A673 (cell line): ENCODE results near the gene RNFT2. TPM values are rescaled to one million over a fixed set of nuclear protein-coding genes. Genes with fewer than 3 reads are reported as not detected.

ENCODE experiments used
- BruUV-seq: library from RNA; stranded (reverse); fragments of 400-500 nt; replicated peaks from 2 replicates; lab custom pipeline; 2021; lab: Mats Ljungman, UMichigan
- CTCF ChIA-PET: fragments of 300-600 bp; sonication (Branson Sonifier 250); formaldehyde crosslinking; loops from one replicate; lab custom pipeline; 2022; ENCODE audit warnings: antibody characterized with exemption; lab: Charles Lee
- POLR2A ChIA-PET: fragments of 300-600 bp; sonication (Branson Sonifier 250); formaldehyde crosslinking; loops from one replicate; lab custom pipeline; 2022; ENCODE audit warnings: antibody characterized with exemption; ENCODE audit not compliant: low non-redundant PET; lab: Charles Lee
- DNase-seq: peaks from one replicate; pipeline ENCODE4 v3.0.0-alpha.2; 2015; ENCODE audit warnings: low spot score
- H3K27ac ChIP-seq: fragments of 200-600 bp; sonication (generic); 2 replicates; pipeline ENCODE4 v1.5.1; 2016; ENCODE audit warnings: mixed run types, low read depth, mild to moderate bottlenecking, mixed read lengths, antibody characterized with exemption, low read length; ENCODE audit not compliant: poor library complexity, severe bottlenecking
- H3K27me3 ChIP-seq: fragments of 200-600 bp; sonication (generic); replicated peaks from 2 replicates; pipeline ENCODE4 v1.6.1; 2017; ENCODE audit warnings: mixed run types, low read depth, mild to moderate bottlenecking, mixed read lengths, antibody characterized with exemption, low read length; ENCODE audit not compliant: insufficient read depth, poor library complexity
- H3K36me3 ChIP-seq: fragments of 200-600 bp; sonication (generic); 2 replicates; pipeline ENCODE4 v1.6.1; 2016; ENCODE audit warnings: mixed run types, mild to moderate bottlenecking, mixed read lengths, antibody characterized with exemption, low read length; ENCODE audit not compliant: insufficient read depth, poor library complexity, severe bottlenecking
- H3K4me1 ChIP-seq: fragments of 200-600 bp; sonication (generic); 2 replicates; pipeline ENCODE4 v1.6.1; 2017; ENCODE audit warnings: mixed run types, mild to moderate bottlenecking, mixed read lengths, antibody characterized with exemption, low read length; ENCODE audit not compliant: insufficient read depth, poor library complexity, severe bottlenecking
- H3K4me3 ChIP-seq: fragments of 200-600 bp; sonication (generic); 2 replicates; pipeline ENCODE4 v1.5.1; 2016; ENCODE audit warnings: low read depth, mixed run types, mild to moderate bottlenecking, mixed read lengths, low read length; ENCODE audit not compliant: poor library complexity, severe bottlenecking
- H3K9me3 ChIP-seq: fragments of 200-600 bp; sonication (generic); 2 replicates; pipeline ENCODE4 v1.6.1; 2016; ENCODE audit warnings: mixed run types, low read depth, mild to moderate bottlenecking, mixed read lengths, antibody characterized with exemption, low read length; ENCODE audit not compliant: poor library complexity, severe bottlenecking
- EZH2 ChIP-seq: fragments of 200-600 bp; sonication (generic); IDR thresholded peaks from 2 replicates; pipeline ENCODE4 v1.6.1; 2017; ENCODE audit warnings: borderline replicate concordance, low read depth, mild to moderate bottlenecking, mixed read lengths, antibody characterized with exemption, low read length; ENCODE audit not compliant: poor library complexity, severe bottlenecking
- intact Hi-C: fragments of 100-400 bp; cut with micrococcal nuclease; formaldehyde crosslinking; loops from one replicate; pipeline ENCODE4 v1.10.0; 2022; ENCODE audit not compliant: unreplicated experiment
- total RNA-seq: library from RNA; stranded (reverse); gene quantifications from 2 replicates; pipeline ENCODE4 v1.2.3, GENCODE V29; 2021
- TF ChIP-seq, protein P1 (sequence below): fragments of 300-800, 200-600 bp; sonication (generic); conservative IDR thresholded peaks from 2 replicates; pipeline ENCODE4 v1.5.1; 2017; ENCODE audit warnings: low read depth, mild to moderate bottlenecking, antibody characterized with exemption, low read length, moderate library complexity, mixed read lengths

Gene RNFT2
- total RNA-seq, 1 experiment from 2014 or later = 36.4 TPM

DNA sequence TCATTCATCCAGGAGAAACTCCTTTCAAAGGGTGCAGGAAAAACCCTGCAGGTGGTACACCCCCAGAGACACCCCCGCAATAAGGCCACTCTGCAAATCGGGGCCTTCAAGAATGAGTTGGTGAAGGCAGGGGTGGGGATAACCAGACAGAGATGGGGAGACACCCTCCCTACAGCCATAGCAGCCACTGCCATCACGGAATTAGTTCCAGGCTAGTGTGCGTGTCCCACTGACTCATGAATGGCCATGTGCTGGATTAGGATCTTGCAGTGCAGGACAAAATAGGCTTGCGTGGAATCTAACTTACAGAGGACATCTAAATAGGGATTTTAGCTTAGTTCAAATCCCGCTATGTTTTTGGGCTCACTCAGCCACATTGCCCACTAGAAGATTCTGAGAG lies 38.0 kb upstream of the RNFT2 start:
- no peak for TF ChIP-seq EZH2
- TF ChIP-seq, protein P1, sequence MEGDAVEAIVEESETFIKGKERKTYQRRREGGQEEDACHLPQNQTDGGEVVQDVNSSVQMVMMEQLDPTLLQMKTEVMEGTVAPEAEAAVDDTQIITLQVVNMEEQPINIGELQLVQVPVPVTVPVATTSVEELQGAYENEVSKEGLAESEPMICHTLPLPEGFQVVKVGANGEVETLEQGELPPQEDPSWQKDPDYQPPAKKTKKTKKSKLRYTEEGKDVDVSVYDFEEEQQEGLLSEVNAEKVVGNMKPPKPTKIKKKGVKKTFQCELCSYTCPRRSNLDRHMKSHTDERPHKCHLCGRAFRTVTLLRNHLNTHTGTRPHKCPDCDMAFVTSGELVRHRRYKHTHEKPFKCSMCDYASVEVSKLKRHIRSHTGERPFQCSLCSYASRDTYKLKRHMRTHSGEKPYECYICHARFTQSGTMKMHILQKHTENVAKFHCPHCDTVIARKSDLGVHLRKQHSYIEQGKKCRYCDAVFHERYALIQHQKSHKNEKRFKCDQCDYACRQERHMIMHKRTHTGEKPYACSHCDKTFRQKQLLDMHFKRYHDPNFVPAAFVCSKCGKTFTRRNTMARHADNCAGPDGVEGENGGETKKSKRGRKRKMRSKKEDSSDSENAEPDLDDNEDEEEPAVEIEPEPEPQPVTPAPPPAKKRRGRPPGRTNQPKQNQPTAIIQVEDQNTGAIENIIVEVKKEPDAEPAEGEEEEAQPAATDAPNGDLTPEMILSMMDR = no peak
- Histone ChIP-seq H3K27ac (no peak overlapping the region), H3K36me3 (no peaks in the 10 kb centered on the region), H3K4me1 (no peaks in the 10 kb centered on the region), H3K9me3 (no peaks in the 10 kb centered on the region), H3K4me3 (no peak overlapping the region), H3K27me3 (no peaks in the 10 kb centered on the region)
- DNase-seq = no peak
- CTCF ChIA-PET = interaction anchor here (0.7 kb wide), 1 partner anchor 557 kb away, joined by 3 read pairs; no protein-coding TSS in a partner anchor
- BruUV-seq = no TSS peak
- POLR2A ChIA-PET = no interaction called here
- intact Hi-C loops = loop anchor here (10.0 kb wide), 4 partner anchors 325 to 775 kb away; no protein-coding TSS in a partner anchor

DNA sequence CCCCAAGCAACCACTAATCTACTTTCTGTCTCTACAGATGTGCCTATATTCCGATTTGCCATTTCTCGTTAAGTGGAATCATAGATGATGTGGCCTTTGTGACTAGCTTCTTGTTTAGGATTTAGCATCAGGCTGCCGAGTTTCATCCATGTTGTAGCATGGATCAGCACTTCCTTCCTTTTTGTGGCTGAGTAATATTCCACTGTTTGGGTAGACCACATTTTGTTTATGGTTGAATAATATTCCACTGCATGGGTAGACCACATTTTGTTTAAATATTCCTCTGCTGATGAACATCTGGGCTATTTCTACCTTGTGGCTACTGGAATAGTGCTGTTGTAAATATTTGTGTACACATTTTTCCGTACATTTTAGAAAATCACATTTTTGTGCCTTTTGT lies 36.7 kb upstream of the RNFT2 start:
- POLR2A ChIA-PET = no interaction called here
- BruUV-seq = no TSS peak
- no peaks in the 10 kb centered on the region for H3K27me3 ChIP-seq
- intact Hi-C loops = loop anchor here (10.0 kb wide), 4 partner anchors 323 to 777 kb away; no protein-coding TSS in a partner anchor
- H3K4me3 ChIP-seq = no peak overlapping the region
- TF ChIP-seq, protein P1 = no peak
- no peak for TF ChIP-seq EZH2
- no peaks in the 10 kb centered on the region for H3K4me1 ChIP-seq
- H3K9me3 ChIP-seq = no peaks in the 10 kb centered on the region
- H3K27ac ChIP-seq = no peak overlapping the region
- CTCF ChIA-PET = no interaction called here
- no peak for DNase-seq
- no peaks in the 10 kb centered on the region for H3K36me3 ChIP-seq

DNA sequence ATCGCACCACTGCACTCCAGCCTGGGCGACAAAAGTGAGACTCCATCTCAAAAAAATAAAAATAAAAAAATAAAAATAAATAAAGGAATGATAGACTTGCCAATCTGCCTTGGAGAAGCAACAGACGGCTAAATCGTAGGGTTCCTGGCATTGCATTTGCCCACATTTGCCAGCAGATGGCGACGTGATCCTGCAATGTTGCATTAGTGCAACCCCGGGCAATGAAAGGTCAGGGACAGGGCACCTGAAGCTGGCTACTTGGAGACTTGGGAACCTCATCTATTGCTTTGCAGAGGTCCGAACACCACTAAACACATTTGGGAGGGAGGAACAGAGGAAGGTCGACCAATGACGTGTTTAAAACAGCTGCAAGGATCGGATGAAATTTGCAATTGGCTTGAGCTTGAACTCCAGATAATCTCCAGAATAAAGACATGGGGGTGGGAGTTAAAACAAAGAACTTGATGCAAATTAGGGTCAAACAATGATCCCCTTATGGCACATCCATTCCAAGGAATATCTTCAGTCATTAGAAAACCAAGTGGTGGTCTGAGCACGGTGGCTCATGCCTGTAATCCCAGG lies 34.8 kb upstream of the RNFT2 start:
- ChIA-PET POLR2A (no interaction called here), CTCF (interaction anchor here (0.5 to 1.5 kb wide), 6 partner anchors 112 to 433 kb away, joined by 3 to 13 read pairs (median 5); partner anchors contain the start of gene HRK)
- peak; percentile 63 for DNase-seq
- Histone ChIP-seq H3K27me3 (no peaks in the 10 kb centered on the region), H3K4me3 (no peak overlapping the region), H3K36me3 (no peaks in the 10 kb centered on the region), H3K4me1 (peaks cover under 1% of the 10 kb centered on the region), H3K9me3 (no peaks in the 10 kb centered on the region), H3K27ac (no peak overlapping the region)
- TF ChIP-seq, protein P1 = peak; percentile 92
- no peak for TF ChIP-seq EZH2
- intact Hi-C loops = loop anchor here (2.0 to 10.0 kb wide), 5 partner anchors 179 to 779 kb away; no protein-coding TSS in a partner anchor
- BruUV-seq = no TSS peak
